Right lobe of liver (tissue), 6 donors: ENCODE data around the gene NUBPL. TPM values are rescaled to one million over a fixed set of nuclear protein-coding genes. Genes with fewer than 3 reads are reported as not detected.

Experiments
- ATAC-seq, 4 donors: fragments of 200-7000 bp; cut with Tn5 transposase; one replicate each; pipeline ENCODE4 v1.9.1; 2020; ENCODE audit warnings: mild to moderate bottlenecking in 4 of 4, moderate library complexity in 4 of 4
- DNase-seq, 3 donors: peaks; one replicate each; pipeline ENCODE4 v3.0.0-alpha.2; 2020
- H3K27ac ChIP-seq, 3 donors: fragments of 200-600 bp; one replicate each; pipeline ENCODE4 v1.8.0; 2022
- H3K27me3 ChIP-seq, 2 donors: fragments of 200-600 bp; one replicate each; pipeline ENCODE4 v1.8.0; 2022
- H3K36me3 ChIP-seq, 4 donors: fragments of 200-600 bp; sonication (generic) in 1 of 4; one replicate each; pipeline versions ENCODE4 v1.5.1 to v1.8.0; 2017 to 2022; ENCODE audit warnings: control low read depth in 1 of 4
- H3K4me1 ChIP-seq, 4 donors: fragments of 200-600 bp; sonication (generic) in 1 of 4; one replicate each; pipeline versions ENCODE4 v1.5.1 to v1.8.0; 2017 to 2022; ENCODE audit warnings: control low read depth in 1 of 4
- H3K4me3 ChIP-seq, 3 donors: fragments of 200-600 bp; one replicate each; pipeline ENCODE4 v1.8.0; 2022
- H3K9me3 ChIP-seq, 4 donors: fragments of 200-600 bp; sonication (generic) in 1 of 4; one replicate each; pipeline versions ENCODE4 v1.5.1 to v1.8.0; 2017 to 2022; ENCODE audit warnings: control low read depth in 1 of 4
- CTCF ChIP-seq, 4 donors: fragments of 200-600 bp in 3 of 4; fragments of 450-650 bp in 1 of 4; IDR thresholded peaks; one replicate each; pipeline versions ENCODE4 v1.5.1 to v1.8.0; 2016 to 2022; ENCODE audit warnings: antibody characterized with exemption in 4 of 4, mild to moderate bottlenecking in 2 of 4
- POLR2A ChIP-seq: fragments of 450-650 bp; IDR thresholded peaks from one replicate; pipeline ENCODE4 v1.6.1; 2017; ENCODE audit warnings: antibody characterized with exemption, mild to moderate bottlenecking
- WGBS: methylation state at CpG from one replicate; pipeline ENCODE4 v1.1.6; 2018; ENCODE audit warnings: low coverage, low lambda C conversion rate; ENCODE audit not compliant: insufficient coverage; ENCODE audit errors: missing lambda C conversion rate; 5-methylcytosine and 5-hydroxymethylcytosine counted together
- intact Hi-C, 2 donors: fragments of 100-400 bp; cut with DNase I; formaldehyde crosslinking; loops; one replicate each; pipeline versions ENCODE4 v1.11.2 to v1.14.1; 2022
- total RNA-seq, 6 experiments: library from RNA; depleted of rRNA in 2 of 6; stranded (reverse); fragments of >200 nt in 2 of 6; fragmentation: NEBNext Ultra II Directional in 3 of 6; extraction: Animal tissue kit (Norgen Biotek cat#: 25700) in 3 of 6; gene quantifications; one replicate each; pipeline versions ENCODE4 v1.1.0 to v1.2.4, GENCODE V29; 2016 to 2023
- donor health status: DM: no; HTN: yes; CAD: no.
- donor health status: DM: no; HTN: no; CAD: no.
- donor health status: DM: no; HTN: no; CAD: no.
- donor health status: DM: no; HTN: yes; CAD: no.
- donor health status: DM: no; HTN: yes; CAD: no.

Gene NUBPL
- total RNA-seq, 6 experiments from 2014 or later: 6.3 to 9.5 (median 7.2) TPM

- no peaks in the 10 kb centered on the region for H3K4me1 ChIP-seq
- 63% methylated on average over 2 of the region's 2 CpGs for WGBS
- no peaks in the 10 kb centered on the region for H3K27me3 ChIP-seq
- no peak overlapping the region for H3K27ac ChIP-seq
- H3K4me3 ChIP-seq: no peak overlapping the region
- TF ChIP-seq CTCF (IDR thresholded peaks at IDR 0.05): no peak
- TF ChIP-seq POLR2A: no peak
- H3K36me3 ChIP-seq: no peaks in the 10 kb centered on the region
- intact Hi-C loops: no loop called here
- DNase-seq (no peak), ATAC-seq (no peak)
- no peaks in the 10 kb centered on the region for H3K9me3 ChIP-seq
These were observed 334.0 kb downstream of the NUBPL start for GRCh38 chr14:31895206-31895605.

GRCh38 chr14:31895646-31896045, 334.4 kb downstream of the NUBPL start:
- ATAC-seq (no peak), DNase-seq (no peak)
- Histone ChIP-seq H3K4me3 (no peak overlapping the region), H3K36me3 (no peaks in the 10 kb centered on the region), H3K9me3 (no peaks in the 10 kb centered on the region), H3K4me1 (no peaks in the 10 kb centered on the region), H3K27ac (no peak overlapping the region), H3K27me3 (no peaks in the 10 kb centered on the region)
- TF ChIP-seq POLR2A (no peak), CTCF (IDR thresholded peaks at IDR 0.05) (no peak)
- 50% methylated on average over 2 of the region's 2 CpGs for WGBS
- intact Hi-C loops: no loop called here

- Histone ChIP-seq H3K36me3 (no peaks in the 10 kb centered on the region), H3K27ac (no peak overlapping the region), H3K4me3 (no peak overlapping the region), H3K4me1 (no peaks in the 10 kb centered on the region), H3K9me3 (no peaks in the 10 kb centered on the region), H3K27me3 (no peaks in the 10 kb centered on the region)
- TF ChIP-seq POLR2A (no peak), CTCF (IDR thresholded peaks at IDR 0.05) (peak in 1 of 4 donors; percentile 5)
- intact Hi-C loops: no loop called here
- ATAC-seq: peak in 2 of 4 donors; percentile 20 to 27
- no peak for DNase-seq
- WGBS: 50% methylated on average over 4 of the region's 4 CpGs
These were observed 336.5 kb downstream of the NUBPL start for GRCh38 chr14:31897581-31898186.

GRCh38 chr14:31898838-31899528, 337.8 kb downstream of the NUBPL start:
- no peak for TF ChIP-seq POLR2A
- Histone ChIP-seq H3K4me3 (no peak overlapping the region), H3K36me3 (no peaks in the 10 kb centered on the region), H3K9me3 (no peaks in the 10 kb centered on the region), H3K27me3 (no peaks in the 10 kb centered on the region), H3K4me1 (no peaks in the 10 kb centered on the region), H3K27ac (no peak overlapping the region)
- peak in 1 of 4 donors; percentile 52 for ATAC-seq
- intact Hi-C loops: no loop called here
- no peak for DNase-seq

- ATAC-seq (peak in 1 of 4 donors; percentile 47), DNase-seq (no peak)
- no peak overlapping the region for H3K4me3 ChIP-seq
- no peaks in the 10 kb centered on the region for H3K36me3 ChIP-seq
- intact Hi-C loops: no loop called here
- TF ChIP-seq POLR2A (no peak), CTCF (IDR thresholded peaks at IDR 0.05) (no peak)
- WGBS: 53% methylated on average over 2 of the region's 2 CpGs
- H3K9me3 ChIP-seq: no peaks in the 10 kb centered on the region
- H3K27me3 ChIP-seq: no peaks in the 10 kb centered on the region
- H3K27ac ChIP-seq: no peak overlapping the region
- H3K4me1 ChIP-seq: no peaks in the 10 kb centered on the region
These were observed 340.8 kb downstream of the NUBPL start for GRCh38 chr14:31902002-31902401.
